T follicular helper cell (primary cell): Measurements from ENCODE around the gene TBX10.
"Not testable (repeated sequence)": the region's sequence is repeated elsewhere in the genome, so short reads cannot be mapped to it uniquely, and the experiment has no call there.

Source experiments
- DNase-seq: peaks from one replicate; pipeline ENCODE4 v3.0.0-alpha.2; 2020; ENCODE audit warnings: low read depth

The TBX10 gene

DNA sequence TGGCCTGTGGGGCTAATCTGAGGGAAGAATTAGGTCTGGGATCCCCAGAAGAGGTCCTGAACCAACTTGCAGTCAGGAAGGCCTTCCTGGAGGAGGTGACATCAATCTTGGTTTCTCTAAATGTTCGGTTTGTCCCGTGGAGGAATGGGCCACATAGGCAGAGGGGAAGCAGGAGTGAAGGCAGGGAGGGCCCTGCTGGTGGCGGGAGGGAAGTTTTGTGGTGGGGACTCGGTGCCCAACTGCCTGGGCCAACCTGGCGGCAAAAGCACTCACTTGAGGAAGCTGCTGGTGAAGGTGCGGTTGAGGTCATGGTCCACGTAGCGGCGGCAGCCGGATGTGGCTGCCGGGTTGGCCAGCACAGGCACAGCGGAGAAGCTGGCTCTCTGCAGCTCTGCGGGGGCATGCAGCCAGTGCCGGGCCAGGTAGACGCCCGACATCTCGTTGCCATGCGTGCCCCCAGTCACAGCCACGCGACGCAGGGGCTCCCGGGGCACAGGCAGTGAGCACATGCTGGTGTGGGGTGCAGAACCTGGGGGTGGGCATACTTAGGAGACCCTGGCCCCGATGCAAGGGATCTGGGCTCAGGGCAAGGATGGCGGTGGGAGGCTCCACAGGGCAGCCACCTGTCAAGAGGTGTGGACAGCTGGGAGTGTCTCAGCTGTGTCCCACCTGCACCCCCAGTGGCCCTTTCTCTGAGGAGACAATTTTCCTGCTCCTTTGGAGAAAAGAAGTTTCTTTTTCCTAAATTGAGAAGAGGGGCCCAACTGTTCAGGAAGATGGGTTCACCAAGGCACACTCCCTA, 7.2 kb upstream of the TBX10 start:
- DNase-seq, result no peak

DNA sequence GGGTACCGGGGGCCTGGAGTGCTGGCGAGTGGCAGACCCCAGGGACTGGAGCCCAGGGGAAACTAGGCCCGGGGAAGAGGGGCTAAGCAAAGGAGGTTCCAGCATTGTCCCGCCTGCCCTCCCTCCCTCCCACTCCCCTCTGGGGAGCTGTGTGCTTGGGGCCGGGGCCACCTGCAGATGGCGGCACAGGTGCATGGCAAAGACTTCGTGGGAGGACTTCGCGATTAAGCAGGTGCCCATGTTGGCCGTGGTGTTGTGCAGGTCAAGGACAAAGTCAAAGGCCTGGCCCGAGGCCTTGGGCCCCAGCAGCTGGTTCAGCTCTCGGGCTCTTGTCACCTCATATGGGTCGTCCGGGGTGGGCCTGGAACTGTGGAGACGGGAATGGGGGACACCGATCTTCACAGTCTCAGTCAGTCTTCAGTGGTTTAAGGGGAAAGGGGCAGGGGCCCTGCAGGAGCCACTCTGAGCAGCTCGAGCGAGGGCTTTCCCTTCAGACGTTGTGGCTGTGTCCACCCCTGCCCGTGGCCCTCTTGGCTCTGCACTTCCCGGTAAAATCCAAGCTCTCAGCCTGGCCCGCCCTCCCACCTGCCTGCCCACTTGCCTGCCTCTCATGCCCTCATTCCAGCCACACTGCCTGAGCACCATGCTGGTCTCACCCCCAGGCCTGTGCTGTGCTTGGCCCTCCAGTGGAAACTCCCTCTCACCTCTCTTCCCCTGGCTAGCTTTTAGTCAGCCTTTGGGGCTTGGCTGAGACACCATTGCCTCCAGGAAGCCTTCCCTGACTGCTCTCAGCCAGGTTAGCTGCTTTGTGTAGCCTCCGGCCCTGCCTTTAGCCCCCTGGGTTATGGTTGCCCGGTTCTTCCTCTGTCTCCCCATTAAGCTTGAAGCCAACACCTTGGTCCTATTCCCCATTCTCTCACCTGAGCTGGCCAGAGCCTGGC, 6.2 kb upstream of the TBX10 start:
- no peak for DNase-seq

GRCh38 chr11:67644472-67645418, 5.2 kb upstream of the TBX10 start:
- no peak for DNase-seq

- DNase-seq, result no peak
Observed at GRCh38 chr11:67644042-67644441, 4.5 kb upstream of the TBX10 start.

- DNase-seq, result no peak
Observed at GRCh38 chr11:67642173-67643120, 2.9 kb upstream of the TBX10 start.

DNA sequence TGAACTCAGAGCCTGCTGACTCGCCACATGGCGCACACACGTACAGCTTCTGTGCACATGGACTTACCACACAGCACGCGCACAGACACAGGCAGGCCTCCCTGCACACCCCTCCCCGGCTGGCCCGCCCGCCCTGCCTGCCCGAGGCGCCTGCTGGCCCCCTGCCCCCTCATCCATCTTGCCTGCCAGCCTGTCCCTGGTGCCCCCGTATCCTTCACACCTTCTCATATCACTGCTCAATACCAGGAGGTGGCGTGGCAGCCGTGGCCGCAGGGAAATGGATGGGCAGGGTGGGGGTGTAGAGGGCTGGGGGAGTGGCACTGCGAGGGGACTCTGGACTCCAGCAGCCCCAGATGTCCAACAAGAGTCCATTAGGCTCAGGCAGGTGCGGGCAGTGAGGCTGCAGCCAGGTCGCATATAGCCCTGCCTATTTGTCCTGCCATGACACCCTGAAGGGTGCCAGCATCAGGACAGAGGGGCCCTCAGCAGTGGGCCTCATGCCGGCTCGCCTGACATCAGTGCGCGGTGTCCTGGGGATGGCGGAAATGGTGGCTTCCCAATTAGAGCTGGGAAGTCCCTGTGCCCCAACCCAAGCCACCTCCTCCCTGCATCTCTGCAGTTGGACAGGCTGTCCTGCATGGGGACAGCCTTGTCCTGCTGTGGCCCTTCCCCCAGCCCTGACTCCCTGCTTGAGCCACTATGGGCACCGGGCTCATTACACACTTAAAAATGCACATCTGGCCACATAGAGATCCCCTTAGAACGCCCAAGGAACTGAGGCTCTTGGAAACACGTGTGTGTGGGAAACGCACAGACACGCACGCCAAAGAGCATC, 2.0 kb upstream of the TBX10 start:
- DNase-seq, result no peak

DNA sequence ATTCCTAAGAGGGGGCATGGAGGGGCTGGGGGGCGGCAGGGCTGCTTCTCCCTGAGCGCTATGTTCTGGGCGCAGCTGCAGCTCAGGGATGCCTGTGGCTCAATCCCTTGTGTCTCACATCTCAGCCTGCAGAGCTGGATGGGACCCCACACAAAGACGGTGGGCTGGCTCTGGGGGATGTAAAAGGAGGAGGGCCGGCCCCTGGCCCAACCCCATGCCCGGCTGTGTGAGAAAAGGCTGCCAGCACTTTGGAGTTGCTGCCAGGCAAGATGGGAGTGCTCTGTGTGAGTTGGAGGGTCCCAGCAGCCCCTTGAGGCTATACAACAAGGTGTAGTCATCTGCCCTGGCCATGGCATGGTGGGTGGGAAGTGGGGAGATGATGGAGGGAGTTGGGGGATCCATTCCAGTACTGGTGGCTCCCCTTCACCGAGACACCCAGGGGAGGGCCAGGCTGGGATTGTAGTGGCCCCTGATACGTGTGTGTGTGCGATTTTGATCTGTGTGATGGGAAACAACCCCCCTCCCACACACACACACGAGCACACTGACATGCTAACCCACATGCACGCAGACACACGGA, 1.3 kb upstream of the TBX10 start:
- no peak for DNase-seq

DNA sequence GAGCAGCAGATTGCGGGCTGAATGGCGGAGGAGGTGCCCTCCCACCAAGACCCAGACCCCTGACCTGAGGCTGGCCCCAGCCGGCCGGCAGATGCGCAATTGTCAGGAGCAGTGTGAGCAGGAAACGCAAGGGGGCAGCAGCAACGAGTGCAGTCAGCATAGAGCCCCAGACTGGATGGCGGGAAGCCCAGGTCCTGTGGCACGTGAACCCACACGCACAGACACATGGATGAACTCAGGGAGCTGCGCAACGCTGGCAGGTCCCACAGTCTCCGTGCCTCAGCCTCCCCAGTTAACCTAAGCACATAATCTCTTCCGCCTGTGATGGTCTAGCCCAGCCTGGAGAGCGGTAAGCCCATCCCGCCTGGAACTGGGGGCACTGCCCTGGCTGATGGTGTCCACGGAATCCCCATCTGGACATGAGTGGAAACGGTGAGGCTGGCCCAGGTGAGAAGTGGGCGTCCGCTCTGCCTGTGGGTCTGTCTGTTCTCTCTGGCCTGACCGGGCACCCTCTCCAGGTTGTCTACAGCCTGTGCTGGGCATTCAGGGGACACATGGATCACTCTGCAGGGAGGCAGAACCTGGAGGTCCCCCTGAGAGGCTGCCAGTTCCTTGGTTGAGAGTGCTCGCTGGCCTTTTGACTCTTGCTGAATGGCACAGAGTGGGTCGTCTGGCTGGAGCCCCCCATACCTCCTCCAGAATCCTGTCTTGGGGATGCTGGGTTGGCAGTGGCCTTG, 626 bp upstream of the TBX10 start:
- DNase-seq, result peak; percentile 38

DNA sequence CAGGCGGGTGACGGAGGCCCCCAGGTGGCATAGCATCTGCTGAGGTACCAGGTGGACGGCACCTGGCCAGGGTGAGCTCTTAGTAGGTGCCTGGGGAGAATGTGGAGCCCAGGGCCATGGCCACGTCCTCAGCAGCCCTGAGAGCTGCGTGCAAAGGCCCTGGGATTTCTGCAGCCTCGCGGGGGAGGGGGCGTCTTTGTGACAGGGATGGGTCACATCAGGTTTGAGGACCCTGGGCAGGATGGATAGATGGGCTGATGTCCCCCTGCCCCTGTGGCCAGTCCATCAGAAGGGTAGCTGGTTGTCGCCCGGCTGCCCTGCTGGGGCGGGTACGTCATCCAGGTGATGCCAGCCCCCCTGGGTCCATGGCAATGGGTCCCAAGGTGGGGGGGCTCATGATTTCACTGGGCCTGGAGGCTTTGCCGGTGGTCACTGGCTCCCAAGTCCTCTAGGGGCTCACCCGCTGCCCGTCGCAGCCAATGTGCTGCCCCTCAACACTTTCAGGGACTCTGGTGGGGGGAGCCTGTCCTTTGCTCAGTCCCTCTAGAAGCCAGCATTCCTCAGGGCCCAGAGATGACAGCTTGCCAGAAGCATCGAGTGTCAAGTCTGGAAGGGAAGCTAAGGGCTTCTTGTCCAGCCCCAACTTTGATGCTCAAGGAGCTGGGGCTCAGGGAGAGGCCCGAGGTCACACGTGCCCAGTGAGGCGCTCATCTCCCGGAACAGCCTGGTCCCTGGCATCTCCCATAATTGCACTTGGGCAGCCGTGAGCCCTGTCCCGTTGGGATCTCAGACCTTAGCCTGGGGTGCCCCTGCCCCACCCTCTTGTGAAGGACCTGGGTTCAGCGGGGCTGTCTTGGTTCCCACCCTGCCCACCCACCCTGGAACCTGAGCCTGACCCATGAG, 777 bp downstream of the TBX10 start:
- no peak for DNase-seq

- not testable (repeated sequence) for DNase-seq
Observed at GRCh38 chr11:67637441-67637840, 2.1 kb downstream of the TBX10 start.

DNA sequence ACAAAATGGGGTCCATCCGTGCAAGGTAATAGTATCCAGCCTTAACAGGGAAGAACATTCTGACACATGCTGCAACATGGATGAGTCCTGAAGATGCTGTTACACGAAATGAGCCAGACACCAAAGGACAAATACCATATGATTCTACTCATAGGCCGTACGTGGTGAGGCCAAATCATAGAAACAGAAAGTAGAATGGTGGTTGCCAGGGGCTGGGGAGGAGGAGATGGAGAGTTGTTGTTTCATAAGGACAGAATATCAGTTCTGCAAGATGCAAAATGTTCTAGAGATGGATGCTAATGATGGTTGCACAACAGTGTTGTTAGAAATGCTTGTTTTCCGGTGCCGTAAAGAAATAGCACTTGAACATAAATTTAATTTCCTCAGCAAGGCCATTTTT, 2.6 kb downstream of the TBX10 start:
- DNase-seq, result no peak

GRCh38 chr11:67635231-67635521, 4.4 kb downstream of the TBX10 start:
- no peak for DNase-seq

DNA sequence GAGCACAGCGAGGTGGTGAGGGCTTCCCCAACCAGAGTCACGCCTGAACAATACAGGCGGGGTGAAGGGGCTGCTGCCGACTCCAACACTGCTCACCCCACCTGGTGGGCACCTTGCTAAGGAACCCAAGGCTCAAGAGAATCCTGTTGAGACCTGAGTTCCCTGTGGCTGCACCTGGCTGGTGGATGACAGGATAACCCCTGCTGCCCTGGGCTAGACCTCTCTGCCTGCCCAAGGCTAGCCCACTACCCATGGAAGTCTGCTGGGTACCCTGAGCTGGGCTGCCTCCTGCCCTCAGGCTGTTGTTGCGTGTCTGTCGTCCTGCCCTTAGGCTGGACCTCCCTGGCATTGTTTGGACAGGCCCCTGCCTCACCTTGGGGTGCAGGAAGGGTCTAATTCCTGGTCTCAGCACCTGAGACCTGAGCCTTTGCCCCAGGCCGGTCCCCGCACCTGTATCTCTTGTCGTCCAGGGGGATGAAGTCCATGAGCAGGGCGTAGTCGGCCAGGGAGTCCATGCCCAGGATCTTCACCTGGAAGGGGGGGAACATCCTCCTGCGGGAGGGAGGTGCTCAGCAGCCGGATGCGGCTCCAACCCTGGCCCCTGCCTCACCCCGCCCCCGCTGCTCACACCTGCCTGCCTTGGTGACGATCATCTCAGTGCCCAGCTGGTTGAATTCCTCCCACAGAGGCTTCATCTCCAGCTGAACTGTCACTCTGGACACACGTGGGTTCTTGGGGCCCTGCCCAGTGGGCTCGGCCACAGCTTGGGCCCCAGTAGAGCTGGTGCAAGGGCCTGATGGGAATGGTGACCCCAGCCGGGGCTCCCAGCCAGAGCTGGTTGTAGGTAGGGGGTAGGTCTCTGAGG, 5.0 kb downstream of the TBX10 start:
- DNase-seq, result no peak

GRCh38 chr11:67633758-67634365, 5.7 kb downstream of the TBX10 start:
- DNase-seq, result no peak

- DNase-seq, result no peak
Observed at GRCh38 chr11:67632982-67633755, 6.4 kb downstream of the TBX10 start.
